Mesothelial cell of epicardium (in vitro differentiated cells): Measurements from ENCODE around the gene CAMK2B. TPM values are rescaled to one million over a fixed set of nuclear protein-coding genes. Genes with fewer than 3 reads are reported as not detected.

ENCODE experiments used
- DNase-seq, 2 experiments: peaks; one replicate each; pipeline ENCODE4 v3.0.0; 2021; ENCODE audit warnings: low spot score in 2 of 2; ENCODE audit not compliant: unreplicated experiment in 2 of 2
- H3K27ac Mint-ChIP-seq: 2 replicates; pipeline ENCODE4 v1.8.0; 2021; ENCODE audit warnings: mixed read lengths
- H3K27me3 Mint-ChIP-seq: 2 replicates; pipeline ENCODE4 v1.8.0; 2021; ENCODE audit warnings: low read depth, mixed read lengths
- H3K36me3 Mint-ChIP-seq: 2 replicates; pipeline ENCODE4 v1.8.0; 2021; ENCODE audit warnings: mixed read lengths
- H3K4me1 Mint-ChIP-seq: 2 replicates; pipeline ENCODE4 v1.8.0; 2021; ENCODE audit warnings: mixed read lengths
- H3K4me3 Mint-ChIP-seq: 2 replicates; pipeline ENCODE4 v1.8.0; 2021; ENCODE audit warnings: mild to moderate bottlenecking, moderate library complexity, mixed read lengths
- H3K9me3 Mint-ChIP-seq: 2 replicates; pipeline ENCODE4 v1.8.0; 2021; ENCODE audit warnings: mixed read lengths
- total RNA-seq: library from RNA; stranded (reverse); gene quantifications from 3 replicates; pipeline ENCODE4 v1.2.1, GENCODE V29; 2021
- TF ChIP-seq, protein P1 (sequence below): fragments of 200-600 bp; sonication (generic); IDR thresholded peaks from one replicate; pipeline ENCODE4 v1.5.0; 2021; ENCODE audit warnings: antibody characterized with exemption; ENCODE audit not compliant: unreplicated experiment

The CAMK2B gene
- total RNA-seq, 1 donor from 2014 or later = 1.8 TPM

DNA sequence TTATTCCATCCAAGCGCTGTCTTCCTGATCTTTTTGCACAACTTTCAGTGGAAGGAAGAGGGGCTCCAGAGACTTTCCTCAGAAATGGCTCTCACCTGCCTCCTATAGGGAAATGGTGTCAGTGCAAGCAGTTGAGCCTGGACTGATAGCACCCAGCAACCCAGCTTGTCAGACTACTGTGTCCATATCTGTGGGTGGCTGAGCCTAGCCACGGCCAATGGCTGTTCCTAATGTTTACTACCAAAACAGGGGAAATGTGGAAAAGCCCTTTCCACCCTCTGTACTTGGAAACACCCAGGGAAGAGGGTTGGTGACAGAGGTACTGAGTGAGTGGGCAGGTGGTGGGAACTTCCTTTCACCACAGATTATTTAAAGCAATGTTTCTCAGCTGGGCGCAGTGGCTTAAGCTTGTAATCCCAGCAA, 128.9 kb downstream of the CAMK2B start:
- TF ChIP-seq, protein P1, sequence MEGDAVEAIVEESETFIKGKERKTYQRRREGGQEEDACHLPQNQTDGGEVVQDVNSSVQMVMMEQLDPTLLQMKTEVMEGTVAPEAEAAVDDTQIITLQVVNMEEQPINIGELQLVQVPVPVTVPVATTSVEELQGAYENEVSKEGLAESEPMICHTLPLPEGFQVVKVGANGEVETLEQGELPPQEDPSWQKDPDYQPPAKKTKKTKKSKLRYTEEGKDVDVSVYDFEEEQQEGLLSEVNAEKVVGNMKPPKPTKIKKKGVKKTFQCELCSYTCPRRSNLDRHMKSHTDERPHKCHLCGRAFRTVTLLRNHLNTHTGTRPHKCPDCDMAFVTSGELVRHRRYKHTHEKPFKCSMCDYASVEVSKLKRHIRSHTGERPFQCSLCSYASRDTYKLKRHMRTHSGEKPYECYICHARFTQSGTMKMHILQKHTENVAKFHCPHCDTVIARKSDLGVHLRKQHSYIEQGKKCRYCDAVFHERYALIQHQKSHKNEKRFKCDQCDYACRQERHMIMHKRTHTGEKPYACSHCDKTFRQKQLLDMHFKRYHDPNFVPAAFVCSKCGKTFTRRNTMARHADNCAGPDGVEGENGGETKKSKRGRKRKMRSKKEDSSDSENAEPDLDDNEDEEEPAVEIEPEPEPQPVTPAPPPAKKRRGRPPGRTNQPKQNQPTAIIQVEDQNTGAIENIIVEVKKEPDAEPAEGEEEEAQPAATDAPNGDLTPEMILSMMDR = peak; percentile 67
- Mint-ChIP-seq H3K27ac (no peak overlapping the region), H3K9me3 (no peaks in the 10 kb centered on the region), H3K4me1 (peaks cover 1% of the 10 kb centered on the region), H3K36me3 (no peaks in the 10 kb centered on the region), H3K27me3 (peaks cover 32% of the 10 kb centered on the region), H3K4me3 (no peak overlapping the region)
- DNase-seq = peak in 1 of 2 experiments; percentile 63

DNA sequence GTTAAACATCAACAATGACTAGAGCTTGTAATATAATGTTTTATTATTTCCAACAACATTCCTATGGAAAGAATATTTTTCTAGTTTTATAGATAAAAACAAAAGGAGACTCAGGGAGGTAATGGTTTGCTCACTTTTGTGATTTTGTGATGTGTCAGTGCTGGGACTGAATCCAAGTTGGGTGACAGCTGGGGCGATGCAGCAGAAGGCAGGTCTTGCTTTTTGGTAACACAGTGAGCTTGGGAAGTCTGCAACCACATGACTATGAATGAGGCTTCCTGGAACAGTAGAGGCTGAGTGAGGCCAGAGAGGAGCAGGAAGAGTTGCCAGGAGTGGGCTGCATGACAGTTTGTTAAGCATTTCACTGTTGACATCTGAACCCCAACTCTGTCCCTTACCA, 129.5 kb downstream of the CAMK2B start:
- no peak for DNase-seq
- H3K27me3 Mint-ChIP-seq = peaks cover 38% of the 10 kb centered on the region
- H3K9me3 Mint-ChIP-seq = no peaks in the 10 kb centered on the region
- TF ChIP-seq, protein P1 = no peak
- no peak overlapping the region for H3K27ac Mint-ChIP-seq
- H3K36me3 Mint-ChIP-seq = no peaks in the 10 kb centered on the region
- H3K4me1 Mint-ChIP-seq = no peaks in the 10 kb centered on the region
- H3K4me3 Mint-ChIP-seq = no peak overlapping the region

DNA sequence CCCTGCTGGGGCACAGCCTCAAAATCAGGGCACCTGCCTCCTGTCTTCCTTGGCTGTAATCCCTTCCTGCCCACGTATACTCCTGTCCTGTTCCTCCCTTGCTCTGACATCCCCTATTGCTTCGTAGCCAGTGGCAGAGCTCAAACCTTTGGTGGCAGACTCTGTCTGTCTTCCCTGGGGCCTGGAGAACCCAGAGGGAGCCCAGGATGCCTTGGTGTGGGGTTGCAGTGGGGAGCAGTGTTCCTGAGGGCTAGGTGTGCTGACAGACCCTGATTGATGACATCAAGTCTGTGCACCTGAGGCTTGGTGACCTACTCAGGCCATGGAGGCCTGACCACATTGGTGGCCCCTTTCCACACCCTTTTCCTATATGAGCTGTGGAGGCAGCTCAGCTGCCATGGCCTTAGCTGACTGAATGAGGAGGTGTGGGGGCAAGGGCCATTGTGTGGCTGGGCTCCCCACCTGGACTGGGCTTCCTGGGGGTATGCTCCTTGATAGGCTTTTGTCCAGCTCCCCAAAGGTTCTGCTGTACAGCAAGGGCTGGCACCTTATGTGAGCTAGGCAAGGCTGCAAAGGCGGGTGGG, 130.7 kb downstream of the CAMK2B start:
- DNase-seq = no peak
- no peaks in the 10 kb centered on the region for H3K4me1 Mint-ChIP-seq
- no peaks in the 10 kb centered on the region for H3K36me3 Mint-ChIP-seq
- H3K27me3 Mint-ChIP-seq = peaks cover 44% of the 10 kb centered on the region
- TF ChIP-seq, protein P1 = no peak
- H3K9me3 Mint-ChIP-seq = no peaks in the 10 kb centered on the region
- H3K4me3 Mint-ChIP-seq = no peak overlapping the region
- no peak overlapping the region for H3K27ac Mint-ChIP-seq

DNA sequence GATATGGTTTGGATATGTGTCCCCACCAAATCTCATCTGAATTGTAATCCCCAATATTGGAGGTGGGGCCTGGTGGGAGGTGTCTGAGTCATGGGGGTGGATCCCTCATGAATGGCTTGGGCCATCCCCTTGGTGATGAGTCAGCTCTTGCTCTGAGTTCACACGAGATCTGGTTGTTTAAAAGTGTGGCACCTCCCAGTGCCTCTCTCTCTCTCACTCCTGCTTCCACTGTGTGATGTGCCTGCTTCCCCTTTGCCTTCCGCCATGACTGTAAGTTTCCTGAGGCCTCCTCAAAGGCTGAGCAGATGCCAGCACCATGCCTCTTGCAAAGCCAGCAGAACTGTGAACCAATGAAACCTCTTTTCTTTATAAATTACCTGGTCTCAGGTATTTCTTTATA, 131.3 kb downstream of the CAMK2B start:
- Mint-ChIP-seq H3K27me3 (peaks cover 44% of the 10 kb centered on the region), H3K4me3 (no peak overlapping the region), H3K36me3 (no peaks in the 10 kb centered on the region), H3K9me3 (no peaks in the 10 kb centered on the region), H3K4me1 (no peaks in the 10 kb centered on the region), H3K27ac (no peak overlapping the region)
- TF ChIP-seq, protein P1 = no peak
- no peak for DNase-seq

DNA sequence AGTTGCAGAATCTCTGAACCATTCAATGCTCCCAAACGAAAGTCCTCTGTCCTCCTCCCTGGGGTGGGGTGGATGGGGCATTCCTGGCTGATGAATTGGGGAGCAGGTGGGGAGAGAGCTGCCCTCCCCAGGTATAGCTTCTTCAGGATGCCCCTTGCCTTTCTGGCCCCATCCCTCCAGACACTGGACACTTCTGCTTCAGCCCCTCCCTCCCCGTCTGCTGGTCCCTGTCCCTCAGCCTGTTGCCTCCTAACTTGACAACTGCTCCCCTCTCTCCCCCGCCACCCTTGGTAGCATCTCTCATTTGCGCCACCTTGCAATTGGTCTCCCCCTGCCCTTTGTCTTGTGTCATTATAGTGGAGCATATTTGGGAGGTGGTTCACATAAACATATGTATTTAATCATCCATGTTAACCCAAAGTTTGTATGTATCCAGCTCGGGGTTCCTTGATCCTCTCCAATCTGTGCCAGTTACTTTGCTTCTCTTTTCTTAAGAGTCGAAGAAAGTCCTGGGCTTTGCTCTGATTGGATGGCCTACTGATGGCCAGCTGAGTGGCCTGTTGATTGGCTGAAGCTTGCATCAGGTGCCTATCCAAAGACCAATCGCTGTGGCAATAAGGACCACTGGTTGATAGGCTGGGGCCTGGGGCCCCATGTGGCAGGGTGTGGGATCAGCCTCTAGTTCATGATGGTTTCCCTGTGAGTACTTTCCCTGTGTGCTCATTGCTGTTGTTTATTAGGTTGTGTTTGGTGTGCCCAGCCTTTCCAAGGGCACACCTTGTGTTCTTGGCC, 132.2 kb downstream of the CAMK2B start:
- Mint-ChIP-seq H3K9me3 (no peaks in the 10 kb centered on the region), H3K27ac (no peak overlapping the region), H3K36me3 (no peaks in the 10 kb centered on the region)

More for the DNA sequence above, 132.2 kb downstream of the CAMK2B start:
- peaks cover 44% of the 10 kb centered on the region for H3K27me3 Mint-ChIP-seq
- no peak for DNase-seq
- TF ChIP-seq, protein P1 = no peak
- no peaks in the 10 kb centered on the region for H3K4me1 Mint-ChIP-seq
- H3K4me3 Mint-ChIP-seq = no peak overlapping the region
